HG03460 (cell line): ENCODE results near the gene EMC6.

Experiments used
- ATAC-seq: cut with Tn5 transposase; IDR thresholded peaks from one replicate; pipeline ENCODE4 v1.9.1; 2021; ENCODE audit not compliant: unreplicated experiment

Gene EMC6

DNA sequence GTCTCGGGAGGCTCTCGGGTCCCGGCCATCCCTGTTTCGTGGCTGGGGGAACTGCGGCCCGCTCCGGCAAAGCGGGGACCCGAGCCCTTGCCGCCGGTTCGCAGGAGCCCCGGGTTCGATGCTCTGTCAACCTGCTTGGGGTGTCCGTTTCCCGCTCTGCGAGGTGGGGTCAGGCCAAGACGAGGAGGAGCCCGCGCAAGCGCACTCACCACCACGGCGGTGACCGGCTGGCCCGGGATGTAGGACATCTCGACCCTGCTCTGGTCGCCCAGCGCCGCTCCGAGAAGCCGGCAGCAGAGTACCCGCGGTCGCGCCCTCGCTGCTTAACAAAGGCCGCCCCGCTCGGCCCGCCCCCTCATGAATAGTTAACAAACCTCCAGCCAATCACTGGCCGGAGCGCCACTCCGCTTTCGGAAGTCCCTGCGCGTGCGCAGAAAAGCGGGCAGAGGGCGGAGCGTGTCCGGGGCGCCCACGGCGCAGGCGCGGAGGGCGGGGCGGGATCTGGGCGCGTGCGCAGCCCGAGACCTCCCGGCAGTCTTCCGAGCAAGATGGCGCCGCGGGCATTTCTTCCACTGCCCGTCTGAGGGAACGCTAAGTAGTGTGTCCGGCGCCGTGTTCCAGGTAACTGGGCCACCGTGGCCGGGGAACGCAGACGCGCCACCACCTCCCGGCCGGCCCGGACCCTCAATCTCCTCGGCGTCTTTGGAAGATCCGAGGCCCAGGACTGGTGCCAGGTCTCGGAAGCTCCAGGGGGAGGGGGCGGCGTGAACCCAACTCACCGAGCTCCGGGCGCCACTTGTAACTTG, at the start of gene EMC6, which contains the start of gene TAX1BP3:
TSS of gene EMC6 (plus strand) at position 534 of the 806 bp plus-strand sequence. CDS start 335 bp downstream, outside the sequence.
TSS of gene TAX1BP3 (minus strand) at position 300 of the 806 bp plus-strand sequence. CDS start at position 248, 52 bp downstream.
- peak; percentile 86 for ATAC-seq

DNA sequence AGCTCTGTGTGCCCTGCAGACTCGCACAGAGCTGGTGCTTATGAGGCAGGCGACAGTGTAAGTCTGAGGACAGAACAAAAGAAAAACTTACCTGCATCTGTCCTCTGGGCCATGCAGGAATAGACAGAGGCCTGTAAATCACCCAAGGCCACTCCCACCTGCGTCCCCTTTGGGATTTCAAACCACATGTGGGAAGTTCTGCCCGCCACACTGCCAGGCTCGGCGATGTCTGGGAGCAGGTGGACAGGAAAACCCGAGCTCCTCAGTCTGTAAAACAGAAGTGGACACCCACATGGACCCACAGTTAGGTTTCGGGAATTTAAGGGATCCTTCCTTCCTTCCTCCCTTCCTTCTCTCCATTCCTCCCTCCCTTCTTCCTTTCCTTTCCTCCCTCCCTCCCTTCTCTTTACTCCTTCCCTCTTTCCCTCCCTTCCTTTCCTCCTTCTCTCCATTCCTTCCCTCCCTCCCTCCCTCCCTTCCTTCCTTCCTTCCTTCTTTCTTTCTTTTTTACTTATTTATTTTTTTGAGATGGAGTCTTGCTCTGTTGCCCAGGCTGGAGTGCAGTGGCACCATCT, 47.4 kb upstream of the EMC6 start:
- no peak for ATAC-seq

DNA sequence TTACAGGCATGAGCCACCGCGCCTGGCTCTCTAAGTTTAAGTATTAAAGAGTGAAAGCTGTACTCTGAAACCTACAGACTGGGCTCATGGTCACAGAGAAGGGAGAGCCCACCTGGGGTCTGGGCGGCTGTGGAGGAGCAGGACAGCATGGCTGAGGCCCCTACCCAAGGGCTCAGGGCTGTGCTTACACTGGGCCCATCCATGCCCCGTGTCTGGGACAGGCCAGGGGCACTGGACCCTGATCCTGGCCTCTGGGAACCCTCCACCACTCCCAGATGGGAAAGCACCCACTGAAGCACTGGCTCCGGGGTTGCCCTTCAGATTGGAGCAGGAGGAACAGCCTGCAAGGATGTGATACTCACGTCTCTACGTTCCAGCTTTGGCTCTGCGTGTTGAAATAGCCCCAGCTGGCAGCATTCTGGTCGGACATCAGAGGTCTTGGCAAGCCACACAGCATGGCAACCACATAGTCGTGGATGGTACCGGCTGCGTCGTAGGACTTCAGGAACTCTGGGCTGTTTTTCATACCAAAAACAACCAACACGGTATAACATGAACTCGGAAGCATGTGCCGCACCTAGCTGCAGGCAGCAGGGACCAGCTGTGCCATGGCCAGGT, 45.5 kb upstream of the EMC6 start:
- no peak for ATAC-seq

DNA sequence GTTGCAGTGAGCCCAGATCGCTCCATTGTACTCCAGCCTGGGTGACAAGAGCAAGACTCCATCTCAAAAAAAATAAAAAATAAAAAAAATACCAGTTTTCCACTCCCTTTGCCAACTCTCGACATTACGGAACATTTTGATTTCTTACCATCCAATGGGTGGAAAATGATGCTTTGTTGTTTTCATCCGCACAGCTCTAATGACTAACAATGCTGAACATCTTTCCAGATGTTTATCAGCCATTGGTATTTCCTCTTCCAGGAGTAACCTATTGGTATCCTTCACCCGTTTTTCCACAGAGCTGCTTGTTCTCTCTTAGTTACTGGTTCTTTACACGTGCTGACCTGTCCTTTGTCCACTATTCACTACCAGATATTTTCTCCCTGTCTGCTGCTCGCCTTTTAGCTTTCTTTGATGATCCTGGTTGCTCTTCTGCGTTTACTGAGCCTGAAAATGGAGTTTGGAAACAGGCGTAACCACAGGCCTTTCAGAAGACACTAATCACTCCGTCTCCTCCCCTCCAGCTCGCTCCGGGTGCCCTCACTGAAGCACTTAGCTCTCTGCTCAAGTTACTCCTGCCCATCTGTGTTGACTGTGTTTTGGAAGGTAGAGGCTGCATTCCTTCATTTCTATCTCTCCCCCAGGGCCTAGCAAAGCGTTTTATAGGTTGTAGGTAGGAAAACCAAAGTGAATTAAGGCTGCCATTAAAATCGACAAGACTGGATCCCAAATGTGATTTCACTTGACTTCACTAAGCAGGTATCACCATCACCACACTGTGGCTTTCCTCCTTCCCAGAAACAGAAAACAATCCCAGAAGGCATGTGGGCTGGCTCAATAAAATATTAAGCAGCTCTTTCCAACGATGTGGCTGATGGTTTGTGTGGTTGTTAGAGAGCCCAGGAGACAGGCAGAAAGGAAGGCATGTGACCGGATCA, 41.5 kb upstream of the EMC6 start:
- ATAC-seq = no peak

DNA sequence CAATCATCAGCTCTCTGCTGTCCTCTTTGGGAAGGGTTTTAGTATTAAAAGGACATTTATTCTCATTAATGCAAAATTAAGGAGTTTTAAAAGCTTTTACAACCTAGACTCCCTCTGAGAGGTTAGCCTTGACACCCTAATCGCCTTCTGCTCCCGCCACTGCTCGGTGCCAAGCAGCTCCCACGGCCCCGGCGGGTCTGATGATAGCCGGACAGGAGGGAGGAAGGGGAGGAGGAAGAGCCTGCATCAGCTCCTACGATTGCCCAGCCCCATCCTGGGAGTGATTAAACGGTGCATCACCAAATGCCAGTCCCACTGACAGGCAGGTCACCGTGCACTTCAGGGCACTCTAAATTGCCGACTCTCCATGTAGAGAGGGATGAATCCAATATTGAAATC, 40.8 kb upstream of the EMC6 start:
- no peak for ATAC-seq

- ATAC-seq = no peak
Measured at GRCh38 chr17:3630781-3631180, 37.8 kb upstream of the EMC6 start.

DNA sequence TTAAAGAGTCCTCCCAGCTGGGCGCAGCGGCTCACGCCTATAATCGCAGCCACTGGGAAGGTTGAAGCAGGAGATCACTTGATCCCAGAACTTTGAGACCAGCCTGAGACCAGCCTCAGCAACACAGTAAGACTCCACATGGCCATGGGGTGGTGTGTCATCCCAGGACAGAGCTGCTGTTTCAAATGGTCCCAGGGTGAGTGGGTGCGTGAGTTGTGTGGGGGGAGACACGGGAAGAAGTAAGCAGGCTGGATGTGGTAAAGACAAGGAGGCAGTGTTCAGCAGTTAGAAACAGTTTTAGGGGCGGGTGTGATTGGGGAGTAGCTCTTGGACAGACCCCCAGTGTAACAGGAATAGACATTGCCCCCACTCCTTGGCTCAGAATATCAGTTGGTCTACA, 36.3 kb upstream of the EMC6 start:
- no peak for ATAC-seq

- ATAC-seq = no peak
Measured at GRCh38 chr17:3635474-3636153, 33.0 kb upstream of the EMC6 start.

- peak; percentile 91 for ATAC-seq
Measured at GRCh38 chr17:3636154-3636907, 32.3 kb upstream of the EMC6 start, which contains the start of the genes CTNS and SHPK. Gene CTNS (plus strand): TSS chr17:3636760. CDS start chr17:3640207, 3,447 bp downstream. Gene SHPK (minus strand): TSS chr17:3636250. CDS start chr17:3636219, 31 bp downstream.

DNA sequence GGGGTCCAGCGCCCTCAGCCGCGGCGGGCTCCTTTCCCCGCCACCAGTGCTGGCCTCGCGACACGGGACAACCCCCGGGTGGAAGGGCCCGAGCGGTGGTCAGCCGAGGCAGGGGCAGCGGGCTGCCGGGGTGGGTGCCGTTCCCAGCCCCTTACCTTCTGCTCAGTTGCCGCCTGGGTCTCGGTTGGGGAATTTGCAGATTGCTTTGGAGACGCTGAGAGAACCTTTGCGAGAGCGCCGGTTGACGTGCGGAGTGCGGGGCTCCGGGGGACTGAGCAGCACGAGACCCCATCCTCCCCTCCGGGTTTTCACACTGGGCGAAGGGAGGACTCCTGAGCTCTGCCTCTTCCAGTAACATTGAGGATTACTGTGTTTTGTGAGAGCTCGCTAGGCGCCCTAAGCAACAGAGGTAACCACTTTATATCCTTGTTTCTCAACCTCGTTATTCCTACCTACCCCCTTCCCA, 31.7 kb upstream of the EMC6 start:
- ATAC-seq = peak; percentile 24

- no peak for ATAC-seq
Measured at GRCh38 chr17:3639981-3640596, 28.5 kb upstream of the EMC6 start.

DNA sequence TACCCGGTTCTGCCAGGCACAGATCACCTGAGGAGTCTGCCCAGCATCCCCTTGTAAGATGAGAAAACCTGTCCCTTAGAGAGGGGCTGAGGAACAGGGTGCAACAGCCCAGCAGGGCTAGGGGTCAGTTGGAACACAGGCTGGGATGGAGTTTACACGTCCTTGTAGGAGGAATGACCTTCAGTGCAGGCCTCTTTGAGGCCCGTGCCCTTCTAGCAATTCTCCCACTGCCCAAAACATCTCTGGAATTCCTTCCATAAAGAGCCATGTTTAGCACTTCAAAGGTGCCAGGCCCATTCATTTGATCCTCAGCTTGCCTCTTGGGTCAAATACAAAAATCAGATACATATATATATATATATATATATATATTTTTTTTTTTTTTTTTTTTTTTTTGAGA, 27.6 kb upstream of the EMC6 start:
- no peak for ATAC-seq

- no peak for ATAC-seq
Measured at GRCh38 chr17:3641717-3642486, 26.7 kb upstream of the EMC6 start.

DNA sequence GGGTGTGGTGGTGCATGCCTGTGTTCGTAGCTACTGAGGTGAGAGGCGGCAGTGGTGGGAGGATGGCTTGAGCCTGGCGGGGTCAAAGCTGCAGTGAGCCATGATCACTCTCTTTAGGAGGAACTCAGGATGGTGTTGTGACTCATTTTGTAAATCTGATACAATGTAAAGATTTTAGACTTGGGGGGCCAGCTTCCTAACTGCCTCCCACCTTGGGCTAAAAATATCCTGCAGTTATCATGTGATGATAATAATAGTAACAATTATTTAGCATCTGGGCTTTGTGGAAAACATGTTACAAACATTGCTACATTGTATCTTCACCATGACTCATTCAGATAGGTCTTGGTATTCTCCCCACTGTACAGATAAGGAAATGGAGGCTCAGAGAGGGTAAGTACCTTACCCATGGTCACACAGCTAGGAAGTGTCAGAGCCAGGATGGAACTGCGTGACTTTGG, 24.7 kb upstream of the EMC6 start:
- no peak for ATAC-seq

GRCh38 chr17:3645310-3645709, 23.3 kb upstream of the EMC6 start:
- ATAC-seq = no peak

DNA sequence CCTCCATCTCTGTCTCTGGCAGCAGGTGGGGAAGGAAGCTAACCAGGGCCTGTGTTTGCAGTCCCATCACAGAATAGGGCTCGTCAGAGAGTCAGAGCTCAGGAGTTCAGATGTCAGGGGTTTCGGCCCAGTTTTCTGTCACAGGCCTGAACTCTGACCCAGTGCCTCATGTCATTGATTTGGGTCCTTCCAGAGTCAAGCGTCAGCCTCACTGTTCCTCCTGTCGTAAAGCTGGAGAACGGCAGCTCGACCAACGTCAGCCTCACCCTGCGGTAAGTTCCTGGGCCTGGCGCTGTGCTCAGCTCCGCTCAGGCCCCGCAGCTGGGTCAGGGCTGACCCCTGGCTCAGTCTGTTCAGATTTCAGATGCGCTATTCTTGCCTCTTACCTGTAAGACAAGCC, 21.4 kb upstream of the EMC6 start:
- ATAC-seq = no peak

DNA sequence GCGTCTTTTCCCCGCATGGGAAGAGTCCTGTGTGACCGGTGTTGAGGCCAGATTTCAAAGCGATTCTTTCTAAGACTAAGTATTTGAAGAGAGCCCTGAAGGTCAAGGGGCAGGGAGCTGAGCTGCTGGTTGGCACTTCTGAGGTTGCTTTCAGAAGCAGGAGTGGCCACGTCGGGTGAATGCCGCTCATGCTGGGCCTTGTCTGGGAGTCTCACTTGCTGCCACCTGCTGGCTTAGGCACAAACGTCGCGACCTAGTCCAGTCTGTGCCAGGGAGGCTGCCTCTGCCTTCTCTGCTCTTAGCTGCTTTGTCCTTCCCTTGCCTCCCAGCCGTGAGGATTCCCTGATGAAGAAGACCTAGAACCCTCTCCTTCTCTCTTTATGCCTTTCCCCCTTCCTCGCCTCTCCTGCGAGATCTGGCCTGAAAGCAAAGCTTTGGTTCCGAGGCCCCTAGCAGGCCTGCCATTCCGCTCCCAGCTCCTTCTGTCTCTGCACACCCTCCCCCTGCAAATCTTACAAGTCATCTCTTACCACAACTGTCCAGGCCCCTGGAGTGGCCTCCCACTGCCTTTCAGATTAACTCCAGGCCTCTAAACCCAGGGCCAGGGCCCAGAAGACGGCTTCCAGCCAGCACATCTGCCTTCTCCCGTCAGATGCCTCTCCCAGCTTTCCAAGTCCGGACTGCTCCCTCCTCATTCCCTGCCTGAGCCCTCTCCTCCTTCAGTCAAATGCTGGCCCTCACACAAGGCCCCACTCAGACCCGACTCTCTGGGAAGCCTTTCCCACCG, 20.6 kb upstream of the EMC6 start:
- ATAC-seq = no peak
